ENCODE results near the gene CD99.
"Not testable (repeated sequence)": the region's sequence is repeated elsewhere in the genome, so short reads cannot be mapped to it uniquely, and the experiment has no call there.

Gene CD99

GRCh38 chrX:2774776-2775175 lies 83.7 kb downstream of the CD99 start:
- no peak for FAIRE-seq

GRCh38 chrX:2780472-2781225 lies 89.6 kb downstream of the CD99 start:
- not testable (repeated sequence) for FAIRE-seq

- no peak for FAIRE-seq
Observed at GRCh38 chrX:2781226-2781571, 90.1 kb downstream of the CD99 start.

- no peak for FAIRE-seq
Observed at GRCh38 chrX:2781698-2782097, 90.6 kb downstream of the CD99 start.

GRCh38 chrX:2782171-2782570 lies 91.1 kb downstream of the CD99 start:
- no peak for FAIRE-seq

- no peak for FAIRE-seq
Observed at GRCh38 chrX:2782778-2783177, 91.7 kb downstream of the CD99 start.

- FAIRE-seq = no peak
Observed at GRCh38 chrX:2784026-2784425, 92.9 kb downstream of the CD99 start.

- FAIRE-seq = no peak
Observed at GRCh38 chrX:2785538-2785937, 94.4 kb downstream of the CD99 start.

- no peak for FAIRE-seq
Observed at GRCh38 chrX:2788980-2789379, 97.9 kb downstream of the CD99 start.

GRCh38 chrX:2789569-2789968 lies 98.5 kb downstream of the CD99 start:
- FAIRE-seq = no peak

All from G401.6 (cell line).